ENCODE data around the gene LRP5. TPM values are rescaled to one million over a fixed set of nuclear protein-coding genes. Genes with fewer than 3 reads are reported as not detected.
"Not testable (repeated sequence)": the region's sequence is repeated elsewhere in the genome, so short reads cannot be mapped to it uniquely, and the experiment has no call there.

Gene LRP5
- total RNA-seq, 2 experiments from 2014 or later: 11.7 to 13.6 TPM

- H3K27ac Mint-ChIP-seq; H3K9me3 Mint-ChIP-seq (ENCODE audit: low read depth); H3K4me3 Mint-ChIP-seq; intact Hi-C loops (cut with DNase I, micrococcal nuclease); ATAC-seq; POLR2A ChIA-PET; H3K36me3 Mint-ChIP-seq (ENCODE audit: low read depth); DNase-seq; H3K27me3 Mint-ChIP-seq: not testable (repeated sequence)
- H3K4me1 Mint-ChIP-seq: peaks cover 23% of the 10 kb centered on the region
- CTCF ChIA-PET: interaction anchor here (1.1 kb wide), 1 partner anchor 27 kb away, joined by 3 read pairs; no protein-coding TSS in a partner anchor
Observed at GRCh38 chr11:68284588-68284987, 27.8 kb upstream of the LRP5 start.

- peaks cover 10% of the 10 kb centered on the region for H3K27me3 Mint-ChIP-seq
- no peak overlapping the region for H3K27ac Mint-ChIP-seq
- intact Hi-C loops (cut with DNase I, micrococcal nuclease): no loop called here
- DNase-seq: no peak
- peaks cover 9% of the 10 kb centered on the region for H3K4me1 Mint-ChIP-seq
- CTCF ChIA-PET: interaction anchor here (1.3 to 1.9 kb wide), 2 partner anchors 11 to 17 kb away, joined by 3 to 8 read pairs; no protein-coding TSS in a partner anchor
- peaks cover 2% of the 10 kb centered on the region for H3K9me3 Mint-ChIP-seq (ENCODE audit: low read depth)
- POLR2A ChIA-PET: no interaction called here
- ATAC-seq: no peak
- H3K36me3 Mint-ChIP-seq (ENCODE audit: low read depth): no peaks in the 10 kb centered on the region
- no peak overlapping the region for H3K4me3 Mint-ChIP-seq
Observed at GRCh38 chr11:68287419-68287818, 25.0 kb upstream of the LRP5 start.

GRCh38 chr11:68289456-68289855 is 22.9 kb upstream of the LRP5 start:
- no peak overlapping the region for H3K4me3 Mint-ChIP-seq
- POLR2A ChIA-PET: no interaction called here
- CTCF ChIA-PET: interaction anchor here (1.2 kb wide), 3 partner anchors 9 to 32 kb away, joined by 3 to 8 read pairs (median 4); partner anchors contain the start of gene C11orf24
- intact Hi-C loops (cut with DNase I, micrococcal nuclease): no loop called here
- H3K27ac Mint-ChIP-seq: no peak overlapping the region
- DNase-seq (no peak), ATAC-seq (no peak)
- H3K9me3 Mint-ChIP-seq (ENCODE audit: low read depth): peaks cover 2% of the 10 kb centered on the region
- H3K4me1 Mint-ChIP-seq: no peaks in the 10 kb centered on the region
- H3K27me3 Mint-ChIP-seq: peaks cover 1% of the 10 kb centered on the region
- no peaks in the 10 kb centered on the region for H3K36me3 Mint-ChIP-seq (ENCODE audit: low read depth)

- ChIA-PET CTCF (interaction anchor here (0.6 to 0.8 kb wide), 2 partner anchors 27 to 42 kb away, joined by 4 read pairs; no protein-coding TSS in a partner anchor), POLR2A (no interaction called here)
- no peaks in the 10 kb centered on the region for H3K4me1 Mint-ChIP-seq
- peaks cover 2% of the 10 kb centered on the region for H3K9me3 Mint-ChIP-seq (ENCODE audit: low read depth)
- intact Hi-C loops (cut with DNase I, micrococcal nuclease): no loop called here
- no peaks in the 10 kb centered on the region for H3K27me3 Mint-ChIP-seq
- DNase-seq (no peak), ATAC-seq (no peak)
- no peak overlapping the region for H3K27ac Mint-ChIP-seq
- no peaks in the 10 kb centered on the region for H3K36me3 Mint-ChIP-seq (ENCODE audit: low read depth)
- no peak overlapping the region for H3K4me3 Mint-ChIP-seq
Observed at GRCh38 chr11:68293708-68294107, 18.7 kb upstream of the LRP5 start.

GRCh38 chr11:68295271-68295670 is 17.1 kb upstream of the LRP5 start:
- Mint-ChIP-seq H3K27ac (no peak overlapping the region), H3K4me3 (no peak overlapping the region), H3K27me3 (no peaks in the 10 kb centered on the region), H3K4me1 (no peaks in the 10 kb centered on the region), H3K9me3 (ENCODE audit: low read depth) (no peaks in the 10 kb centered on the region), H3K36me3 (ENCODE audit: low read depth) (no peaks in the 10 kb centered on the region)
- ChIA-PET CTCF (interaction anchor here (0.8 to 5.8 kb wide), 5 partner anchors 18 to 43 kb away, joined by 3 to 110 read pairs (median 3); partner anchors contain the start of gene C11orf24), POLR2A (no interaction called here)
- DNase-seq: no peak
- no peak for ATAC-seq
- intact Hi-C loops (cut with DNase I, micrococcal nuclease): no loop called here

- no peak for DNase-seq
- Mint-ChIP-seq H3K36me3 (ENCODE audit: low read depth) (no peaks in the 10 kb centered on the region), H3K4me3 (no peak overlapping the region), H3K27ac (no peak overlapping the region), H3K9me3 (ENCODE audit: low read depth) (no peaks in the 10 kb centered on the region), H3K27me3 (no peaks in the 10 kb centered on the region), H3K4me1 (no peaks in the 10 kb centered on the region)
- CTCF ChIA-PET: interaction anchor here (0.8 to 5.8 kb wide), 7 partner anchors 18 to 87 kb away, joined by 3 to 110 read pairs (median 4); partner anchors contain the start of gene C11orf24
- POLR2A ChIA-PET: no interaction called here
- ATAC-seq: no peak
- intact Hi-C loops (cut with DNase I, micrococcal nuclease): no loop called here
Observed at GRCh38 chr11:68295940-68296339, 16.5 kb upstream of the LRP5 start.

GRCh38 chr11:68296344-68297051 is 15.9 kb upstream of the LRP5 start:
- Mint-ChIP-seq H3K27ac (no peak overlapping the region), H3K9me3 (ENCODE audit: low read depth) (no peaks in the 10 kb centered on the region), H3K4me3 (no peak overlapping the region), H3K36me3 (ENCODE audit: low read depth) (no peaks in the 10 kb centered on the region), H3K27me3 (no peaks in the 10 kb centered on the region), H3K4me1 (no peaks in the 10 kb centered on the region)
- POLR2A ChIA-PET: no interaction called here
- ATAC-seq (no peak), DNase-seq (no peak)
- CTCF ChIA-PET: interaction anchor here (0.7 to 5.8 kb wide), 12 partner anchors 17 to 214 kb away, joined by 3 to 110 read pairs (median 4); partner anchors contain the start of gene C11orf24
- intact Hi-C loops (cut with DNase I, micrococcal nuclease): loop anchor here (1.0 kb wide), 3 partner anchors 25 to 87 kb away; partner anchors contain the start of gene C11orf24 (in 1 of the 2)

GRCh38 chr11:68297052-68297378 is 15.4 kb upstream of the LRP5 start:
- intact Hi-C loops (cut with DNase I, micrococcal nuclease): loop anchor here (1.0 kb wide), 3 partner anchors 26 to 88 kb away; partner anchors contain the start of gene C11orf24 (in 1 of the 2)
- Mint-ChIP-seq H3K9me3 (ENCODE audit: low read depth) (no peaks in the 10 kb centered on the region), H3K4me3 (no peak overlapping the region), H3K27ac (no peak overlapping the region), H3K4me1 (no peaks in the 10 kb centered on the region), H3K36me3 (ENCODE audit: low read depth) (no peaks in the 10 kb centered on the region), H3K27me3 (no peaks in the 10 kb centered on the region)
- DNase-seq (no peak), ATAC-seq (no peak)
- POLR2A ChIA-PET: no interaction called here
- CTCF ChIA-PET: interaction anchor here (0.5 to 5.8 kb wide), 13 partner anchors 9 to 214 kb away, joined by 3 to 110 read pairs (median 4); partner anchors contain the start of gene C11orf24

GRCh38 chr11:68297494-68297811 is 14.9 kb upstream of the LRP5 start:
- Mint-ChIP-seq H3K4me3 (no peak overlapping the region), H3K9me3 (ENCODE audit: low read depth) (no peaks in the 10 kb centered on the region), H3K27me3 (no peaks in the 10 kb centered on the region), H3K4me1 (no peaks in the 10 kb centered on the region), H3K27ac (no peak overlapping the region), H3K36me3 (ENCODE audit: low read depth) (no peaks in the 10 kb centered on the region)
- ChIA-PET POLR2A (no interaction called here), CTCF (interaction anchor here (0.5 to 5.8 kb wide), 13 partner anchors 10 to 215 kb away, joined by 3 to 110 read pairs (median 4); partner anchors contain the start of gene C11orf24)
- DNase-seq: no peak
- intact Hi-C loops (cut with DNase I, micrococcal nuclease): loop anchor here (1.0 kb wide), 3 partner anchors 26 to 88 kb away; partner anchors contain the start of gene C11orf24 (in 1 of the 2)
- no peak for ATAC-seq

GRCh38 chr11:68297812-68298658 is 14.4 kb upstream of the LRP5 start:
- no peaks in the 10 kb centered on the region for H3K27me3 Mint-ChIP-seq
- ATAC-seq: peak; percentile 98
- intact Hi-C loops (cut with DNase I, micrococcal nuclease): loop anchor here (1.0 kb wide), 3 partner anchors 27 to 89 kb away; partner anchors contain the start of gene C11orf24 (in 1 of the 2)
- H3K27ac Mint-ChIP-seq: no peak overlapping the region
- no peak overlapping the region for H3K4me3 Mint-ChIP-seq
- H3K9me3 Mint-ChIP-seq (ENCODE audit: low read depth): no peaks in the 10 kb centered on the region
- H3K36me3 Mint-ChIP-seq (ENCODE audit: low read depth): no peaks in the 10 kb centered on the region
- POLR2A ChIA-PET: no interaction called here
- CTCF ChIA-PET: interaction anchor here (0.7 to 5.8 kb wide), 15 partner anchors 8 to 146 kb away, joined by 3 to 110 read pairs (median 4); partner anchors contain the start of gene C11orf24
- DNase-seq: peak; percentile 83
- no peaks in the 10 kb centered on the region for H3K4me1 Mint-ChIP-seq
